ENCODE data around the gene MAP3K8. TPM values are rescaled to one million over a fixed set of nuclear protein-coding genes. Genes with fewer than 3 reads are reported as not detected.

Gene MAP3K8
- total RNA-seq, 1 experiment from 2014 or later = 13.8 TPM

DNA sequence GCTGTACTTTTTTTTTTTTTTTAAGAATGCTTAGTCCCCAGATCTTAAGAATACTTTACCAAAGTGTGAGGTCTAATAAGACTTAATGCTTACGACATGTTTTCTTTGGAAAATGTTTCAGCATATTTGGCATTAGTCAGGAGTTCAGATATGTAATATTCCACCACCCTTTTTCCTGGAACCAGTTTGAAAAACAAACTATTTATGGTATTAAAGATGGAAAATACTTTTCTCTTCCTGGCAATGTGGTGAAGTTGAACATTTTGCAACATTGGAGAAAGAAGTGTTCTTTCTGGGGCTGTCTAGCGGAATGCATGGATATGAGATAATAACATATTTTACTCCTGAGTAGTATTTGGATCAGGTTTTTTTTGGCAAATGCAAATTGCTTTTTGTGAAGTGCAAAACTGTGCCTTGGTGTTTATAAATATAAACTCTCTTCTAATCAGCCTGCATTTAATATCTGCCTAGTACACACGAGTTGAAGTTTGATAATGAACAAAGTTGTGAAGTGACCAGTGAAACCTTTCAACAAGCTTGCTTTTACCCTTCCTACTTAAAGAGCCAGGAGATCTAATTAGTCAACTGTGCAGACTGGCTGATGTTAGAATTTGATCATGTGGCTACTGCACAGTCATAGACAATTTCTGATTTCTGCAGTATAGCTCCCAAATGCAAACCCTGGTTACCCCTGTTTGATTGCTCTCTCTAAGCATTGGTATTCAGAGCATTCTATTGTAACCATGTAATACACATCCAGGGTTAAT lies 20.9 kb downstream of the MAP3K8 start:
- CTCF ChIA-PET = interaction anchor here (1.5 kb wide), 1 partner anchor 136 kb away, joined by 4 read pairs; no protein-coding TSS in a partner anchor

More for the DNA sequence above, 20.9 kb downstream of the MAP3K8 start:
- POLR2A ChIA-PET = no interaction called here
- peaks cover 38% of the 10 kb centered on the region for H3K36me3 Mint-ChIP-seq
- no peaks in the 10 kb centered on the region for H3K9me3 Mint-ChIP-seq
- no peak overlapping the region for H3K4me3 Mint-ChIP-seq
- no peak for TF ChIP-seq SOX15 (CRISPR knock-in tag; IDR thresholded peaks at IDR 0.05)
- no peak for TF ChIP-seq GRHL2 (CRISPR knock-in tag; IDR thresholded peaks at IDR 0.05; ENCODE audit: insufficient replicate concordance, severe bottlenecking)
- no peak for TF ChIP-seq JUN (CRISPR knock-in tag; IDR thresholded peaks at IDR 0.05)
- TF ChIP-seq TCF7 (CRISPR knock-in tag; IDR thresholded peaks at IDR 0.05; ENCODE audit: low read depth) = no peak
- TF ChIP-seq, protein P1, sequence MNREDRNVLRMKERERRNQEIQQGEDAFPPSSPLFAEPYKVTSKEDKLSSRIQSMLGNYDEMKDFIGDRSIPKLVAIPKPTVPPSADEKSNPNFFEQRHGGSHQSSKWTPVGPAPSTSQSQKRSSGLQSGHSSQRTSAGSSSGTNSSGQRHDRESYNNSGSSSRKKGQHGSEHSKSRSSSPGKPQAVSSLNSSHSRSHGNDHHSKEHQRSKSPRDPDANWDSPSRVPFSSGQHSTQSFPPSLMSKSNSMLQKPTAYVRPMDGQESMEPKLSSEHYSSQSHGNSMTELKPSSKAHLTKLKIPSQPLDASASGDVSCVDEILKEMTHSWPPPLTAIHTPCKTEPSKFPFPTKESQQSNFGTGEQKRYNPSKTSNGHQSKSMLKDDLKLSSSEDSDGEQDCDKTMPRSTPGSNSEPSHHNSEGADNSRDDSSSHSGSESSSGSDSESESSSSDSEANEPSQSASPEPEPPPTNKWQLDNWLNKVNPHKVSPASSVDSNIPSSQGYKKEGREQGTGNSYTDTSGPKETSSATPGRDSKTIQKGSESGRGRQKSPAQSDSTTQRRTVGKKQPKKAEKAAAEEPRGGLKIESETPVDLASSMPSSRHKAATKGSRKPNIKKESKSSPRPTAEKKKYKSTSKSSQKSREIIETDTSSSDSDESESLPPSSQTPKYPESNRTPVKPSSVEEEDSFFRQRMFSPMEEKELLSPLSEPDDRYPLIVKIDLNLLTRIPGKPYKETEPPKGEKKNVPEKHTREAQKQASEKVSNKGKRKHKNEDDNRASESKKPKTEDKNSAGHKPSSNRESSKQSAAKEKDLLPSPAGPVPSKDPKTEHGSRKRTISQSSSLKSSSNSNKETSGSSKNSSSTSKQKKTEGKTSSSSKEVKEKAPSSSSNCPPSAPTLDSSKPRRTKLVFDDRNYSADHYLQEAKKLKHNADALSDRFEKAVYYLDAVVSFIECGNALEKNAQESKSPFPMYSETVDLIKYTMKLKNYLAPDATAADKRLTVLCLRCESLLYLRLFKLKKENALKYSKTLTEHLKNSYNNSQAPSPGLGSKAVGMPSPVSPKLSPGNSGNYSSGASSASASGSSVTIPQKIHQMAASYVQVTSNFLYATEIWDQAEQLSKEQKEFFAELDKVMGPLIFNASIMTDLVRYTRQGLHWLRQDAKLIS (CRISPR knock-in tag; IDR thresholded peaks at IDR 0.05; ENCODE audit: borderline replicate concordance) = no peak
- TF ChIP-seq, protein P2, sequence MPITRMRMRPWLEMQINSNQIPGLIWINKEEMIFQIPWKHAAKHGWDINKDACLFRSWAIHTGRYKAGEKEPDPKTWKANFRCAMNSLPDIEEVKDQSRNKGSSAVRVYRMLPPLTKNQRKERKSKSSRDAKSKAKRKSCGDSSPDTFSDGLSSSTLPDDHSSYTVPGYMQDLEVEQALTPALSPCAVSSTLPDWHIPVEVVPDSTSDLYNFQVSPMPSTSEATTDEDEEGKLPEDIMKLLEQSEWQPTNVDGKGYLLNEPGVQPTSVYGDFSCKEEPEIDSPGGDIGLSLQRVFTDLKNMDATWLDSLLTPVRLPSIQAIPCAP (CRISPR knock-in tag; IDR thresholded peaks at IDR 0.05) = no peak
- TF ChIP-seq, protein P3, sequence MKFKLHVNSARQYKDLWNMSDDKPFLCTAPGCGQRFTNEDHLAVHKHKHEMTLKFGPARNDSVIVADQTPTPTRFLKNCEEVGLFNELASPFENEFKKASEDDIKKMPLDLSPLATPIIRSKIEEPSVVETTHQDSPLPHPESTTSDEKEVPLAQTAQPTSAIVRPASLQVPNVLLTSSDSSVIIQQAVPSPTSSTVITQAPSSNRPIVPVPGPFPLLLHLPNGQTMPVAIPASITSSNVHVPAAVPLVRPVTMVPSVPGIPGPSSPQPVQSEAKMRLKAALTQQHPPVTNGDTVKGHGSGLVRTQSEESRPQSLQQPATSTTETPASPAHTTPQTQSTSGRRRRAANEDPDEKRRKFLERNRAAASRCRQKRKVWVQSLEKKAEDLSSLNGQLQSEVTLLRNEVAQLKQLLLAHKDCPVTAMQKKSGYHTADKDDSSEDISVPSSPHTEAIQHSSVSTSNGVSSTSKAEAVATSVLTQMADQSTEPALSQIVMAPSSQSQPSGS (CRISPR knock-in tag; IDR thresholded peaks at IDR 0.05; ENCODE audit: borderline replicate concordance, low read depth) = no peak
- TF ChIP-seq CREM (CRISPR knock-in tag; IDR thresholded peaks at IDR 0.05) = no peak
- TF ChIP-seq PRRX2 (CRISPR knock-in tag; IDR thresholded peaks at IDR 0.05) = no peak
- TF ChIP-seq, protein P4, sequence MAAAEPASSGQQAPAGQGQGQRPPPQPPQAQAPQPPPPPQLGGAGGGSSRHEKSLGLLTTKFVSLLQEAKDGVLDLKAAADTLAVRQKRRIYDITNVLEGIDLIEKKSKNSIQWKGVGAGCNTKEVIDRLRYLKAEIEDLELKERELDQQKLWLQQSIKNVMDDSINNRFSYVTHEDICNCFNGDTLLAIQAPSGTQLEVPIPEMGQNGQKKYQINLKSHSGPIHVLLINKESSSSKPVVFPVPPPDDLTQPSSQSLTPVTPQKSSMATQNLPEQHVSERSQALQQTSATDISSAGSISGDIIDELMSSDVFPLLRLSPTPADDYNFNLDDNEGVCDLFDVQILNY (CRISPR knock-in tag; IDR thresholded peaks at IDR 0.05) = no peak
- no peak for TF ChIP-seq RELA (CRISPR knock-in tag; IDR thresholded peaks at IDR 0.05; ENCODE audit: borderline replicate concordance)
- no peak for TF ChIP-seq ZNF263 (CRISPR knock-in tag; IDR thresholded peaks at IDR 0.05; ENCODE audit: low read depth)
- TF ChIP-seq, protein P5, sequence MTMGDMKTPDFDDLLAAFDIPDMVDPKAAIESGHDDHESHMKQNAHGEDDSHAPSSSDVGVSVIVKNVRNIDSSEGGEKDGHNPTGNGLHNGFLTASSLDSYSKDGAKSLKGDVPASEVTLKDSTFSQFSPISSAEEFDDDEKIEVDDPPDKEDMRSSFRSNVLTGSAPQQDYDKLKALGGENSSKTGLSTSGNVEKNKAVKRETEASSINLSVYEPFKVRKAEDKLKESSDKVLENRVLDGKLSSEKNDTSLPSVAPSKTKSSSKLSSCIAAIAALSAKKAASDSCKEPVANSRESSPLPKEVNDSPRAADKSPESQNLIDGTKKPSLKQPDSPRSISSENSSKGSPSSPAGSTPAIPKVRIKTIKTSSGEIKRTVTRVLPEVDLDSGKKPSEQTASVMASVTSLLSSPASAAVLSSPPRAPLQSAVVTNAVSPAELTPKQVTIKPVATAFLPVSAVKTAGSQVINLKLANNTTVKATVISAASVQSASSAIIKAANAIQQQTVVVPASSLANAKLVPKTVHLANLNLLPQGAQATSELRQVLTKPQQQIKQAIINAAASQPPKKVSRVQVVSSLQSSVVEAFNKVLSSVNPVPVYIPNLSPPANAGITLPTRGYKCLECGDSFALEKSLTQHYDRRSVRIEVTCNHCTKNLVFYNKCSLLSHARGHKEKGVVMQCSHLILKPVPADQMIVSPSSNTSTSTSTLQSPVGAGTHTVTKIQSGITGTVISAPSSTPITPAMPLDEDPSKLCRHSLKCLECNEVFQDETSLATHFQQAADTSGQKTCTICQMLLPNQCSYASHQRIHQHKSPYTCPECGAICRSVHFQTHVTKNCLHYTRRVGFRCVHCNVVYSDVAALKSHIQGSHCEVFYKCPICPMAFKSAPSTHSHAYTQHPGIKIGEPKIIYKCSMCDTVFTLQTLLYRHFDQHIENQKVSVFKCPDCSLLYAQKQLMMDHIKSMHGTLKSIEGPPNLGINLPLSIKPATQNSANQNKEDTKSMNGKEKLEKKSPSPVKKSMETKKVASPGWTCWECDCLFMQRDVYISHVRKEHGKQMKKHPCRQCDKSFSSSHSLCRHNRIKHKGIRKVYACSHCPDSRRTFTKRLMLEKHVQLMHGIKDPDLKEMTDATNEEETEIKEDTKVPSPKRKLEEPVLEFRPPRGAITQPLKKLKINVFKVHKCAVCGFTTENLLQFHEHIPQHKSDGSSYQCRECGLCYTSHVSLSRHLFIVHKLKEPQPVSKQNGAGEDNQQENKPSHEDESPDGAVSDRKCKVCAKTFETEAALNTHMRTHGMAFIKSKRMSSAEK (CRISPR knock-in tag; IDR thresholded peaks at IDR 0.05; ENCODE audit: borderline replicate concordance) = no peak
- TF ChIP-seq, protein P6, sequence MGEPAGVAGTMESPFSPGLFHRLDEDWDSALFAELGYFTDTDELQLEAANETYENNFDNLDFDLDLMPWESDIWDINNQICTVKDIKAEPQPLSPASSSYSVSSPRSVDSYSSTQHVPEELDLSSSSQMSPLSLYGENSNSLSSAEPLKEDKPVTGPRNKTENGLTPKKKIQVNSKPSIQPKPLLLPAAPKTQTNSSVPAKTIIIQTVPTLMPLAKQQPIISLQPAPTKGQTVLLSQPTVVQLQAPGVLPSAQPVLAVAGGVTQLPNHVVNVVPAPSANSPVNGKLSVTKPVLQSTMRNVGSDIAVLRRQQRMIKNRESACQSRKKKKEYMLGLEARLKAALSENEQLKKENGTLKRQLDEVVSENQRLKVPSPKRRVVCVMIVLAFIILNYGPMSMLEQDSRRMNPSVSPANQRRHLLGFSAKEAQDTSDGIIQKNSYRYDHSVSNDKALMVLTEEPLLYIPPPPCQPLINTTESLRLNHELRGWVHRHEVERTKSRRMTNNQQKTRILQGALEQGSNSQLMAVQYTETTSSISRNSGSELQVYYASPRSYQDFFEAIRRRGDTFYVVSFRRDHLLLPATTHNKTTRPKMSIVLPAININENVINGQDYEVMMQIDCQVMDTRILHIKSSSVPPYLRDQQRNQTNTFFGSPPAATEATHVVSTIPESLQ (CRISPR knock-in tag; IDR thresholded peaks at IDR 0.05) = no peak
- TF ChIP-seq, protein P7, sequence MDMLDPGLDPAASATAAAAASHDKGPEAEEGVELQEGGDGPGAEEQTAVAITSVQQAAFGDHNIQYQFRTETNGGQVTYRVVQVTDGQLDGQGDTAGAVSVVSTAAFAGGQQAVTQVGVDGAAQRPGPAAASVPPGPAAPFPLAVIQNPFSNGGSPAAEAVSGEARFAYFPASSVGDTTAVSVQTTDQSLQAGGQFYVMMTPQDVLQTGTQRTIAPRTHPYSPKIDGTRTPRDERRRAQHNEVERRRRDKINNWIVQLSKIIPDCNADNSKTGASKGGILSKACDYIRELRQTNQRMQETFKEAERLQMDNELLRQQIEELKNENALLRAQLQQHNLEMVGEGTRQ (CRISPR knock-in tag; IDR thresholded peaks at IDR 0.05) = no peak
- TF ChIP-seq MXD4 (CRISPR knock-in tag; IDR thresholded peaks at IDR 0.05; ENCODE audit: borderline replicate concordance) = no peak
- no peak for TF ChIP-seq ZNF219 (CRISPR knock-in tag; IDR thresholded peaks at IDR 0.05; ENCODE audit: borderline replicate concordance)
- TF ChIP-seq, protein P8, sequence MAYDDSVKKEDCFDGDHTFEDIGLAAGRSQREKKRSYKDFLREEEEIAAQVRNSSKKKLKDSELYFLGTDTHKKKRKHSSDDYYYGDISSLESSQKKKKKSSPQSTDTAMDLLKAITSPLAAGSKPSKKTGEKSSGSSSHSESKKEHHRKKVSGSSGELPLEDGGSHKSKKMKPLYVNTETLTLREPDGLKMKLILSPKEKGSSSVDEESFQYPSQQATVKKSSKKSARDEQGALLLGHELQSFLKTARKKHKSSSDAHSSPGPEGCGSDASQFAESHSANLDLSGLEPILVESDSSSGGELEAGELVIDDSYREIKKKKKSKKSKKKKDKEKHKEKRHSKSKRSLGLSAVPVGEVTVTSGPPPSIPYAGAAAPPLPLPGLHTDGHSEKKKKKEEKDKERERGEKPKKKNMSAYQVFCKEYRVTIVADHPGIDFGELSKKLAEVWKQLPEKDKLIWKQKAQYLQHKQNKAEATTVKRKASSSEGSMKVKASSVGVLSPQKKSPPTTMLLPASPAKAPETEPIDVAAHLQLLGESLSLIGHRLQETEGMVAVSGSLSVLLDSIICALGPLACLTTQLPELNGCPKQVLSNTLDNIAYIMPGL (CRISPR knock-in tag; IDR thresholded peaks at IDR 0.05) = no peak
- no peak for DNase-seq (ENCODE audit: low spot score)
- no peaks in the 10 kb centered on the region for H3K27me3 Mint-ChIP-seq (ENCODE audit: low read depth)
- no peak overlapping the region for H3K27ac Mint-ChIP-seq
- no peak for ATAC-seq
- peaks cover 34% of the 10 kb centered on the region for H3K4me1 Mint-ChIP-seq
